HepG2 (cell line): ENCODE measurements around the gene FAS. TPM values are rescaled to one million over a fixed set of nuclear protein-coding genes. Genes with fewer than 3 reads are reported as not detected.

Experiments used
- ATAC-seq: fragments of 200-7000 bp; cut with Tn5 transposase; 3 replicates; pipeline ENCODE4 v1.9.1; 2020; ENCODE audit warnings: mild to moderate bottlenecking, moderate library complexity
- BruUV-seq: library from RNA; stranded (reverse); fragments of 400-500 nt; replicated peaks from 2 replicates; lab custom pipeline; 2021; lab: Mats Ljungman, UMichigan
- CTCF ChIA-PET: fragments of 300-600 bp; formaldehyde crosslinking; extraction: SDS; loops from one replicate; lab custom pipeline; 2021; ENCODE audit warnings: low total read pairs, inconsistent platforms, low intra/inter-chr PET ratio; lab: Yijun Ruan, JAX
- POLR2A ChIA-PET: fragments of 350-600 bp; sonication (Branson Sonifier 250); formaldehyde crosslinking; loops from one replicate; lab custom pipeline; 2020; ENCODE audit warnings: antibody characterized with exemption, inconsistent platforms; lab: Yijun Ruan, JAX
- DNase-seq: peaks from one replicate; pipeline ENCODE4 v3.0.0-alpha.2; 2015; ENCODE audit warnings: low spot score
- FAIRE-seq: peaks from 3 replicates; lab custom pipeline; 2011; peaks lifted over from hg19 to GRCh38; lab: Jason Lieb, UNC
- H2AFZ ChIP-seq: one replicate; pipeline ENCODE4 v1.6.1; 2011; ENCODE audit warnings: low read length, inconsistent platforms
- H3K27ac ChIP-seq: fragments of 300-600 bp; 3 replicates; pipeline ENCODE4 v1.8.0; 2011; ENCODE audit warnings: mixed run types, mild to moderate bottlenecking, mixed read lengths, low read length, inconsistent platforms; ENCODE audit not compliant: insufficient read depth; ENCODE audit errors: extremely low read length
- H3K27me3 ChIP-seq, 2 experiments: fragments of 200-600 bp in 1 of 2; 2 replicates in 1 of 2; 3 replicates in 1 of 2; pipeline versions ENCODE4 v1.6.0 to v1.8.0; 2011; ENCODE audit warnings: low read length in 2 of 2, mild to moderate bottlenecking in 2 of 2, moderate library complexity in 2 of 2, inconsistent platforms in 1 of 2; ENCODE audit not compliant: insufficient read depth in 2 of 2, control insufficient read depth in 1 of 2
- H3K36me3 ChIP-seq, 2 experiments: fragments of 200-600 bp in 1 of 2; replicated peaks in 1 of 2; 2 replicates in 1 of 2; 3 replicates in 1 of 2; pipeline versions ENCODE4 v1.5.1 to v1.8.0; 2011; ENCODE audit warnings: low read length in 2 of 2, inconsistent platforms in 1 of 2; ENCODE audit not compliant: insufficient read depth in 2 of 2, control insufficient read depth in 1 of 2
- H3K4me1 ChIP-seq: 2 replicates; pipeline ENCODE4 v1.5.1; 2012; ENCODE audit warnings: low read length, inconsistent platforms; ENCODE audit not compliant: insufficient read depth
- H3K4me2 ChIP-seq: 2 replicates; pipeline ENCODE4 v1.6.0; 2011; ENCODE audit warnings: low read depth, low read length, inconsistent platforms
- H3K4me3 ChIP-seq, 3 experiments: fragments of 200-600 bp in 1 of 3; sonication (generic), shearing (Covaris generic) in 1 of 3; replicated peaks in 1 of 3; 2 replicates each; pipeline ENCODE4 v1.5.1; 2011 to 2016; ENCODE audit warnings: low read length in 3 of 3, inconsistent platforms in 2 of 3, low read depth in 2 of 3, mild to moderate bottlenecking in 2 of 3, control low read depth in 1 of 3, mixed read lengths in 1 of 3; ENCODE audit not compliant: insufficient read depth in 1 of 3
- H3K79me2 ChIP-seq: one replicate; pipeline ENCODE4 v1.6.1; 2011; ENCODE audit warnings: low read length, inconsistent platforms; ENCODE audit not compliant: insufficient read depth
- H3K9ac ChIP-seq: 2 replicates; pipeline ENCODE4 v1.6.0; 2011; ENCODE audit warnings: mild to moderate bottlenecking, low read depth, low read length, inconsistent platforms; ENCODE audit not compliant: insufficient read depth
- H3K9me3 ChIP-seq: 2 replicates; pipeline ENCODE4 v1.5.1; 2012; ENCODE audit warnings: mild to moderate bottlenecking, low read length
- H4K20me1 ChIP-seq: 2 replicates; pipeline ENCODE4 v1.6.0; 2011; ENCODE audit warnings: inconsistent platforms, mild to moderate bottlenecking, low read length, moderate library complexity; ENCODE audit not compliant: insufficient read depth
- ELF3 ChIP-seq: IDR thresholded peaks from 2 replicates; pipeline ENCODE4 v1.6.1; 2016; ENCODE audit warnings: missing genetic modification reagents, missing compliant biosample characterization
- FOXP1 ChIP-seq, 2 experiments: fragments of 450-650 bp in 1 of 2; IDR thresholded peaks; 2 replicates each; pipeline ENCODE4 v1.6.1; 2017 to 2018; ENCODE audit warnings: antibody characterized with exemption in 1 of 2
- LCORL ChIP-seq, 2 experiments: fragments of 450-650 bp in 1 of 2; sonication (generic) in 1 of 2; formaldehyde crosslinking in 1 of 2; IDR thresholded peaks; 2 replicates each; pipeline versions ENCODE4 v1.5.0 to v1.6.1; 2017 to 2020; ENCODE audit warnings: antibody characterized with exemption in 1 of 2, missing genetic modification reagents in 1 of 2
- MLX ChIP-seq: IDR thresholded peaks from 2 replicates; pipeline ENCODE4 v1.6.1; 2016
- MTA3 ChIP-seq: sonication (generic); formaldehyde crosslinking; IDR thresholded peaks from 2 replicates; pipeline ENCODE4 v1.4.0; 2020; ENCODE audit warnings: missing genetic modification reagents
- SPEN ChIP-seq: sonication (generic); formaldehyde crosslinking; IDR thresholded peaks from 2 replicates; pipeline ENCODE4 v1.5.1; 2020; ENCODE audit warnings: low read depth, mild to moderate bottlenecking, missing genetic modification reagents
- ZIK1 ChIP-seq: sonication (generic); formaldehyde crosslinking; IDR thresholded peaks from 2 replicates; pipeline ENCODE4 v1.5.0; 2020; ENCODE audit warnings: mild to moderate bottlenecking, low read depth, missing genetic modification reagents, borderline replicate concordance
- ZNF234 ChIP-seq: sonication (generic); formaldehyde crosslinking; conservative IDR thresholded peaks from 2 replicates; pipeline ENCODE4 v1.5.1; 2020; ENCODE audit warnings: mild to moderate bottlenecking, missing genetic modification reagents
- ZNF432 ChIP-seq: sonication (generic); formaldehyde crosslinking; IDR thresholded peaks from 2 replicates; pipeline ENCODE4 v1.5.0; 2020; ENCODE audit warnings: missing genetic modification reagents, mild to moderate bottlenecking, borderline replicate concordance
- WGBS: methylation state at CpG from one replicate; pipeline ENCODE4 v1.1.6; 2017; ENCODE audit warnings: low lambda C conversion rate; 5-methylcytosine and 5-hydroxymethylcytosine counted together
- in situ Hi-C: cut with HindIII; loops from 2 replicates; pipeline ENCODE4 v1.10.0; 2017; ENCODE audit warnings: low pct_unique_long_range_greater_than_20kb; ENCODE audit not compliant: extremely low pct_ligation_motif_present
- intact Hi-C: fragments of 100-400 bp; cut with micrococcal nuclease; formaldehyde crosslinking; loops from one replicate; pipeline ENCODE4 v1.10.0; 2022; ENCODE audit not compliant: unreplicated experiment
- polyA plus RNA-seq, 8 experiments: library from polyadenylated mRNA; depleted of rRNA in 3 of 8; stranded (reverse) in 7 of 8; unstranded in 1 of 8; fragments of >200 nt; fragmentation: Illumina TruSeq in 4 of 8; extraction: Trizol in 4 of 8; gene quantifications; 2 replicates each; pipeline versions ENCODE4 v1.2.1 to v1.2.3, GENCODE V29; 2011 to 2016; ENCODE audit warnings: low read depth in 4 of 8, missing spikeins in 1 of 8, mixed read lengths in 1 of 8; ENCODE audit not compliant: insufficient read depth in 1 of 8
- total RNA-seq, 5 experiments: library from RNA; depleted of rRNA; stranded (reverse); fragments of >200 nt; fragmentation: Illumina TruSeq; extraction: Trizol; gene quantifications; 2 replicates each; pipeline ENCODE4 v1.2.3, GENCODE V29; 2016; ENCODE audit warnings: low read depth in 1 of 5
- TF ChIP-seq, protein P1 (sequence below): sonication (generic); formaldehyde crosslinking; IDR thresholded peaks from 2 replicates; pipeline ENCODE4 v1.5.0; 2020; ENCODE audit warnings: missing genetic modification reagents

FAS gene
- total and polyA plus RNA-seq, 2 of the 13 experiments (the other 11 are each of a cell fraction or from before 2014, with no cell fraction given) = 5.9 to 17.9 TPM

GRCh38 chr10:88971221-88972061 lies 19.2 kb upstream of the FAS start:
- Histone ChIP-seq H3K36me3 (no peaks in the 10 kb centered on the region), H3K4me1 (peaks cover 17% of the 10 kb centered on the region), H2AFZ (no peak overlapping the region), H4K20me1 (no peaks in the 10 kb centered on the region), H3K79me2 (no peaks in the 10 kb centered on the region), H3K27ac (no peak overlapping the region), H3K27me3 (no peaks in the 10 kb centered on the region), H3K9ac (no peak overlapping the region), H3K4me2 (no peak overlapping the region), H3K4me3 (no peak overlapping the region), H3K9me3 (no peaks in the 10 kb centered on the region)
- DNase-seq (no peak), FAIRE-seq (no peak), ATAC-seq (no peak)
- CTCF ChIA-PET = no interaction called here
- WGBS = 98% methylated on average over 5 of the region's 5 CpGs
- no peak for TF ChIP-seq MLX (CRISPR knock-in tag)
- TF ChIP-seq MTA3 (CRISPR knock-in tag) = no peak
- TF ChIP-seq, protein P1, sequence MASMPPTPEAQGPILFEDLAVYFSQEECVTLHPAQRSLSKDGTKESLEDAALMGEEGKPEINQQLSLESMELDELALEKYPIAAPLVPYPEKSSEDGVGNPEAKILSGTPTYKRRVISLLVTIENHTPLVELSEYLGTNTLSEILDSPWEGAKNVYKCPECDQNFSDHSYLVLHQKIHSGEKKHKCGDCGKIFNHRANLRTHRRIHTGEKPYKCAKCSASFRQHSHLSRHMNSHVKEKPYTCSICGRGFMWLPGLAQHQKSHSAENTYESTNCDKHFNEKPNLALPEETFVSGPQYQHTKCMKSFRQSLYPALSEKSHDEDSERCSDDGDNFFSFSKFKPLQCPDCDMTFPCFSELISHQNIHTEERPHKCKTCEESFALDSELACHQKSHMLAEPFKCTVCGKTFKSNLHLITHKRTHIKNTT (CRISPR knock-in tag) = no peak
- no peak for TF ChIP-seq ZNF234
- TF ChIP-seq ZNF432 (CRISPR knock-in tag) = no peak
- no peak for TF ChIP-seq ELF3
- TF ChIP-seq SPEN (CRISPR knock-in tag) = no peak
- no peak for TF ChIP-seq LCORL (IDR thresholded peaks at IDR 0.05)
- TF ChIP-seq LCORL (CRISPR knock-in tag; IDR thresholded peaks at IDR 0.05) = no peak
- TF ChIP-seq ZIK1 (CRISPR knock-in tag) = no peak
- TF ChIP-seq FOXP1 (IDR thresholded peaks at IDR 0.05) = no peak
- TF ChIP-seq FOXP1 (CRISPR knock-in tag; IDR thresholded peaks at IDR 0.05) = no peak
- no TSS peak for BruUV-seq
- POLR2A ChIA-PET = no interaction called here
- in situ Hi-C loops (no loop called here), intact Hi-C loops (no loop called here)
